CD4-positive, alpha-beta memory T cell (primary cell): ENCODE results near the gene MACF1. TPM values are rescaled to one million over a fixed set of nuclear protein-coding genes. Genes with fewer than 3 reads are reported as not detected.

ENCODE experiments used
- CTCF ChIA-PET: fragments of 350-600 bp; sonication (Branson Sonifier 250); formaldehyde crosslinking; loops from one replicate; lab custom pipeline; 2021; ENCODE audit warnings: inconsistent platforms; ENCODE audit not compliant: partially characterized antibody; lab: Charles Lee
- POLR2A ChIA-PET: fragments of 350-600 bp; sonication (Branson Sonifier 250); formaldehyde crosslinking; loops from one replicate; lab custom pipeline; 2021; ENCODE audit not compliant: partially characterized antibody; lab: Charles Lee
- DNase-seq, 5 donors: peaks; one replicate each; pipeline versions ENCODE4 v3.0.0 to v3.0.0-alpha.2; 2020 to 2022; ENCODE audit warnings: mixed read lengths in 1 of 5
- H3K27ac ChIP-seq: one replicate; pipeline ENCODE4 v1.7.0; 2013; ENCODE audit warnings: low read depth, low read length
- H3K27me3 ChIP-seq: 2 replicates; pipeline ENCODE4 v1.7.0; 2013; ENCODE audit warnings: mild to moderate bottlenecking, low read length, moderate library complexity; ENCODE audit not compliant: insufficient read depth
- H3K36me3 ChIP-seq: 2 replicates; pipeline ENCODE4 v1.7.0; 2013; ENCODE audit warnings: mild to moderate bottlenecking, low read length, moderate library complexity; ENCODE audit not compliant: insufficient read depth
- H3K4me1 ChIP-seq: 2 replicates; pipeline ENCODE4 v1.7.0; 2013; ENCODE audit warnings: mild to moderate bottlenecking, low read length, moderate library complexity; ENCODE audit not compliant: insufficient read depth
- H3K4me3 ChIP-seq, 2 donors: one replicate each; pipeline ENCODE4 v1.7.0; 2013; ENCODE audit warnings: low read length in 2 of 2, mild to moderate bottlenecking in 1 of 2
- H3K9me3 ChIP-seq, 2 donors: one replicate each; pipeline ENCODE4 v1.7.0; 2013; ENCODE audit warnings: low read length in 2 of 2, control low read depth in 1 of 2; ENCODE audit not compliant: control insufficient read depth in 1 of 2
- H3K27ac Mint-ChIP-seq, 7 donors: one replicate each; pipeline ENCODE4 v1.8.0; 2020 to 2021; ENCODE audit warnings: mixed read lengths in 7 of 7, mild to moderate bottlenecking in 6 of 7, inconsistent platforms in 3 of 7, moderate library complexity in 3 of 7
- H3K27me3 Mint-ChIP-seq, 2 donors: one replicate each; pipeline ENCODE4 v1.8.0; 2020 to 2021; ENCODE audit warnings: mixed read lengths in 2 of 2
- H3K36me3 Mint-ChIP-seq, 2 donors: one replicate each; pipeline ENCODE4 v1.8.0; 2020 to 2021; ENCODE audit warnings: mixed read lengths in 2 of 2, inconsistent platforms in 1 of 2, mild to moderate bottlenecking in 1 of 2
- H3K4me1 Mint-ChIP-seq, 4 donors: one replicate each; pipeline ENCODE4 v1.8.0; 2020 to 2021; ENCODE audit warnings: mixed read lengths in 4 of 4, mild to moderate bottlenecking in 1 of 4
- H3K4me3 Mint-ChIP-seq, 8 donors: one replicate each; pipeline ENCODE4 v1.8.0; 2020 to 2021; ENCODE audit warnings: mixed read lengths in 8 of 8, mild to moderate bottlenecking in 7 of 8, moderate library complexity in 6 of 8, inconsistent platforms in 3 of 8
- H3K9me3 Mint-ChIP-seq, 8 donors: one replicate each; pipeline ENCODE4 v1.8.0; 2020 to 2021; ENCODE audit warnings: mixed read lengths in 8 of 8, mild to moderate bottlenecking in 5 of 8, inconsistent platforms in 3 of 8, moderate library complexity in 1 of 8
- intact Hi-C: fragments of 100-400 bp; cut with micrococcal nuclease; formaldehyde crosslinking; loops from one replicate; pipeline ENCODE4 v1.15.1; 2023
- polyA plus RNA-seq, 2 donors: library from polyadenylated mRNA; unstranded; fragments of 300-500 nt; fragmentation: Illumina TruSeq; gene quantifications; one replicate each; pipeline ENCODE4 v1.2.3, GENCODE V29; 2021
- total RNA-seq, 2 experiments: library from RNA; stranded (reverse); gene quantifications; one replicate each; pipeline ENCODE4 v1.2.3, GENCODE V29; 2021

The MACF1 gene
- total and polyA plus RNA-seq, 4 experiments from 2014 or later = 6.8 to 387 (median 222) TPM

DNA sequence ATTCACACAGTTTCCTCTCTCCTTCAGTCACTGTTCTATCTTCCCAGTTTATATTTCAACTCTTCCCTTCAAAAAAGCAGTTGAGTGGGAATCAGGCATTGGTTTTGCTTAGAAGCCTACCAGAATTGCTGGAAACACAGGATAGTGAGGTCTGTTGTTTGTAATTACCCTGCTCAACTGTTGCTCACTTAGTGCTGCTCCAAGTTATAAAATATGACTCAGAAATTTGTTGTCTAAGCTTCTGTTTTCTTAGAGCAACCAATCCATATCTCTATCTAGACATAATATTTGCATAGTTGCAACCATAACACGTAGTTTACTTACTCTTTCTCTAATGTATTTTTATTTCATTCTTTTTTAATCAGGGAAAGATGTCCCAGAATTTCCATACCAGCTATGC, 87.9 kb downstream of the MACF1 start:
- no peaks in the 10 kb centered on the region for H3K4me1 ChIP-seq
- H3K27me3 ChIP-seq = no peaks in the 10 kb centered on the region
- H3K9me3 ChIP-seq = no peaks in the 10 kb centered on the region
- H3K4me3 Mint-ChIP-seq = no peak overlapping the region
- no peak overlapping the region for H3K27ac ChIP-seq
- DNase-seq = no peak
- H3K27ac Mint-ChIP-seq = peak overlapping the region in 4 of 7 donors; percentile 6 to 68 (median 42)
- peaks cover 59% of the 10 kb centered on the region for H3K36me3 ChIP-seq
- no peaks in the 10 kb centered on the region for H3K27me3 Mint-ChIP-seq
- H3K36me3 Mint-ChIP-seq = peaks cover 72 to 79% of the 10 kb centered on the region in 2 donors
- peaks cover 0 to 7% (median 2%) of the 10 kb centered on the region in 4 donors for H3K4me1 Mint-ChIP-seq
- no peaks in the 10 kb centered on the region for H3K9me3 Mint-ChIP-seq
- ChIA-PET POLR2A (no interaction called here), CTCF (interaction anchor here (1.1 kb wide), 2 partner anchors 24 to 108 kb away, joined by 3 read pairs; no protein-coding TSS in a partner anchor)
- intact Hi-C loops = no loop called here
- no peak overlapping the region for H3K4me3 ChIP-seq

DNA sequence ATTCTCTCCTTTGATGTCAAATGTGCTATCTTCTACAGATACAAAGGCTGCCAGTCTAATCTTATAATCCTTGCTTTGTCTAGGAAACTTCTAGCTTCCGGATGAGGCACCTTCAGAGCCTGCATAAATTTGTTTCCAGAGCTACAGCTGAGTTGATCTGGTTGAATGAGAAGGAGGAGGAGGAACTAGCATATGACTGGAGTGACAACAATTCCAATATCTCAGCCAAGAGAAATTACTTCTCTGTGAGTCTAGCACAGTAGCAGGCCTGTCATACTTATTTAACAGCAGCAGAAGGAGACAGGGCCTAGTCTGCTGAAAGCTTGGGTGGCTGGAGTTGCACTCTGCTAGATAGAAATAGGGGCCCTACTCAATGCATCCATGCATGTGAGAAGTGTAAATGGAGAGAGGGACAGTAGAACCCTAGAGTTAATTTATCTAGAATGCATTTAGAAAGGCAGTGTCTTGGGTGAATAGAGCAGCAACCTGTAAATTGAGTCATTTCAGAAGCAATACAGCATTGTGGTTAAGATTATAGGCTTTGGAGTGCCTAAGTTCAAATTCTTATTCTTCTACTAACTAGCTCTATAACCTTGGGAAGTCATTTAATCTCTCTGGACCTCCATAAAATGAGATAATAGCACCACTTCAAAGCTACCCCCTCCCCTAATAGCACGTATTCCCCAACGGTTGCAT, 89.0 kb downstream of the MACF1 start:
- no peak overlapping the region for H3K27ac ChIP-seq
- no peak for DNase-seq
- H3K36me3 Mint-ChIP-seq = peaks cover 76 to 81% of the 10 kb centered on the region in 2 donors
- no peak overlapping the region for H3K4me3 Mint-ChIP-seq
- peak overlapping the region in 5 of 7 donors; percentile 12 to 72 (median 38) for H3K27ac Mint-ChIP-seq
- no peak overlapping the region for H3K4me3 ChIP-seq
- CTCF ChIA-PET = interaction anchor here (0.6 kb wide), 1 partner anchor 245 kb away, joined by 3 read pairs; no protein-coding TSS in a partner anchor
- intact Hi-C loops = no loop called here
- peaks cover 0 to 7% (median 2%) of the 10 kb centered on the region in 4 donors for H3K4me1 Mint-ChIP-seq
- no peaks in the 10 kb centered on the region for H3K4me1 ChIP-seq
- peaks cover 61% of the 10 kb centered on the region for H3K36me3 ChIP-seq
- H3K9me3 Mint-ChIP-seq = no peaks in the 10 kb centered on the region
- H3K27me3 ChIP-seq = no peaks in the 10 kb centered on the region
- no peaks in the 10 kb centered on the region for H3K27me3 Mint-ChIP-seq
- POLR2A ChIA-PET = interaction anchor here (1.1 kb wide), 1 partner anchor 101 kb away, joined by 3 read pairs; no protein-coding TSS in a partner anchor
- H3K9me3 ChIP-seq = no peaks in the 10 kb centered on the region

DNA sequence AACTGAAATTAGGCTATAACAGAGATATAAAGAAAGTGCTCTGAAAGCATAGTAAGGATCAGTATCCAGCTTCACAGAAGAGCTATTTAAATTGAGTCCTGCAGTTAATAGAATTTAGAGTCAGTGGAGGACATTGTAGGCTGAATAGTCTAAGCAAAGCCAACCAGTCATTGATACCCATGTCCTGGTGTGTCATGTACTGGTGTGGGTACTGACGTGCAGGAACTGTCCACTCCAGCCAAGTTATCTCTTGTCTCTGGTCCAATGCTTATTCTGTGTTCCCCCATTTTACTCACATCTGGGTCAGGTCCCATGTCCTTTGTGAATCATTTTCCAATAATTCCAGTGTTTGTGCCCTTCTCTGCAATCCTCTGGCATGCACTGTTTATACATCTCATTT, 90.0 kb downstream of the MACF1 start:
- Histone ChIP-seq H3K36me3 (peaks cover 69% of the 10 kb centered on the region), H3K4me3 (no peak overlapping the region), H3K27me3 (no peaks in the 10 kb centered on the region), H3K27ac (no peak overlapping the region), H3K4me1 (no peaks in the 10 kb centered on the region), H3K9me3 (no peaks in the 10 kb centered on the region)
- intact Hi-C loops = no loop called here
- ChIA-PET CTCF (no interaction called here), POLR2A (interaction anchor here (1.1 kb wide), 1 partner anchor 102 kb away, joined by 3 read pairs; no protein-coding TSS in a partner anchor)
- no peak for DNase-seq
- no peaks in the 10 kb centered on the region for H3K27me3 Mint-ChIP-seq
- peaks cover 0 to 4% (median 2%) of the 10 kb centered on the region in 4 donors for H3K4me1 Mint-ChIP-seq
- peaks cover 74 to 81% of the 10 kb centered on the region in 2 donors for H3K36me3 Mint-ChIP-seq
- H3K27ac Mint-ChIP-seq = peak overlapping the region in 5 of 7 donors; percentile 17 to 89 (median 29)
- H3K9me3 Mint-ChIP-seq = no peaks in the 10 kb centered on the region
- no peak overlapping the region for H3K4me3 Mint-ChIP-seq

DNA sequence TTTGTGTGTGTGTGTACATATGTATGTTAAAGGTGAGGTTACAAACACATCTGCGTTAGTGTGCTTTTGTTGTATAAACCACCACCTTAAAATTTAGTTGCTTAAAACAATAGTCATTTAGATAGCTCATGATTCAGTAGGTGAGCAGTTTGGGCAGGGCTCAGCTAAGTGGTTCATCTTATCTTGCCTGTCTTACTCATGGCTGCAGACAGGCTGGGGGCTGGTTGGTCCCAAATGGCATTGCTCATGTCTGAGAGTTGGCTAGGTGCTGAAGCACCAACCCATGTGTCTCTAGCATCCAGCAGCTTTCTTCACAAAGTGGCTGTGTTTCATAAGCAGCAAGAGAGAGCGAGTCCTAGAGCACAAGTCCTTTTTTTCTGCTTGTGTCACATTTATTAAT, 91.4 kb downstream of the MACF1 start:
- CTCF ChIA-PET = no interaction called here
- intact Hi-C loops = no loop called here
- H3K4me1 Mint-ChIP-seq = no peaks in the 10 kb centered on the region
- H3K9me3 ChIP-seq = no peaks in the 10 kb centered on the region
- no peaks in the 10 kb centered on the region for H3K27me3 ChIP-seq
- peak overlapping the region in 6 of 7 donors; percentile 50 to 81 (median 64) for H3K27ac Mint-ChIP-seq
- H3K36me3 ChIP-seq = peaks cover 79% of the 10 kb centered on the region
- H3K9me3 Mint-ChIP-seq = no peaks in the 10 kb centered on the region
- no peak overlapping the region for H3K4me3 Mint-ChIP-seq
- no peak overlapping the region for H3K4me3 ChIP-seq
- H3K27me3 Mint-ChIP-seq = no peaks in the 10 kb centered on the region
- no peak for DNase-seq
- POLR2A ChIA-PET = no interaction called here
- H3K36me3 Mint-ChIP-seq = peaks cover 79 to 86% of the 10 kb centered on the region in 2 donors
- no peaks in the 10 kb centered on the region for H3K4me1 ChIP-seq
- H3K27ac ChIP-seq = no peak overlapping the region

DNA sequence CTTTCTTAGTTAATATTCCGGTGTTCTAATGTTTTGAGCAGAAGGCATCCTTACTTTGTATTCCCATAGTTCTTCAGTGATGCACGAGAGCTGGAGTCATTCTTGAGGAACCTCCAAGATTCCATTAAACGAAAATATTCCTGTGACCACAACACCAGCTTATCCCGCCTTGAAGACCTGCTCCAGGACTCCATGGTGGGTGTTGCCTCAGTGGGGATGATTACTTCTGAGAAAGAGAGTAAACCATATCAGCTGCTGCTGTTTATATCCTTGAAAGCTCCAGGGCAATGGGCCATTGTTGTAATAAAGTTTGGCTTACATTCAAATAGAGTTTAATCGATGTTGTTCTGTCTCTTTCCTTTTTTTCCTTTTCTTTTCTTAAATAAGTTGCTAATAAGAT, 93.1 kb downstream of the MACF1 start:
- POLR2A ChIA-PET = no interaction called here

DNA sequence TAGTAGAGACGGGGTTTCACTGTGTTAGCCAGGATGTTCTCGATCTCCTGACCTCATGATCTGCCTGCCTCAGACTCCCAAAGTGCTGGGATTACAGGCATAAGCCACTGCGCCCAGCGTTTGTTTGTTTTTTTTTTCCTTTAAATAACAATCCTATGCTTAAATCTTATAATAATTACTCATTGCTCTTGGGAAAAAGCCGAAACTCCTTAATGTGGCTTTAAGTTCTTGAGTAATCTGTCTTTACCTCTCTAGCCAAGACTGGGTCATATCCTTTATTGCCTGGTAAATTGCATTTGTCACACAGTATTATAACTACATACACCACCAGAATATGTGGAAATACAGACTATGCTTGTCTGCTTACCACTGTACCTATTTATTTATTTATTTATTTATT, 97.1 kb downstream of the MACF1 start:
- Histone ChIP-seq H3K4me1 (no peaks in the 10 kb centered on the region), H3K27ac (no peak overlapping the region), H3K4me3 (no peak overlapping the region), H3K36me3 (peaks cover 48% of the 10 kb centered on the region), H3K27me3 (no peaks in the 10 kb centered on the region), H3K9me3 (no peaks in the 10 kb centered on the region)
- H3K27ac Mint-ChIP-seq = no peak overlapping the region
- intact Hi-C loops = no loop called here
- POLR2A ChIA-PET = no interaction called here
- H3K9me3 Mint-ChIP-seq = no peaks in the 10 kb centered on the region
- peaks cover 54 to 69% of the 10 kb centered on the region in 2 donors for H3K36me3 Mint-ChIP-seq
- H3K4me3 Mint-ChIP-seq = no peak overlapping the region
- no peaks in the 10 kb centered on the region for H3K27me3 Mint-ChIP-seq
- DNase-seq = no peak
- peaks cover 0 to 2% (median 0%) of the 10 kb centered on the region in 4 donors for H3K4me1 Mint-ChIP-seq
- CTCF ChIA-PET = no interaction called here

More for the DNA sequence above, 93.1 kb downstream of the MACF1 start:
- Histone ChIP-seq H3K4me1 (no peaks in the 10 kb centered on the region), H3K9me3 (no peaks in the 10 kb centered on the region), H3K27me3 (no peaks in the 10 kb centered on the region), H3K27ac (no peak overlapping the region), H3K4me3 (no peak overlapping the region), H3K36me3 (peaks cover 70% of the 10 kb centered on the region)
- Mint-ChIP-seq H3K9me3 (no peaks in the 10 kb centered on the region), H3K36me3 (peaks cover 70 to 82% of the 10 kb centered on the region in 2 donors), H3K27me3 (no peaks in the 10 kb centered on the region), H3K4me1 (no peaks in the 10 kb centered on the region), H3K27ac (peak overlapping the region in 2 of 7 donors; percentile 50 to 76), H3K4me3 (no peak overlapping the region)
- intact Hi-C loops = no loop called here
- CTCF ChIA-PET = interaction anchor here (0.6 to 1.3 kb wide), 2 partner anchors 103 to 105 kb away, joined by 3 to 4 read pairs; no protein-coding TSS in a partner anchor
- no peak for DNase-seq

DNA sequence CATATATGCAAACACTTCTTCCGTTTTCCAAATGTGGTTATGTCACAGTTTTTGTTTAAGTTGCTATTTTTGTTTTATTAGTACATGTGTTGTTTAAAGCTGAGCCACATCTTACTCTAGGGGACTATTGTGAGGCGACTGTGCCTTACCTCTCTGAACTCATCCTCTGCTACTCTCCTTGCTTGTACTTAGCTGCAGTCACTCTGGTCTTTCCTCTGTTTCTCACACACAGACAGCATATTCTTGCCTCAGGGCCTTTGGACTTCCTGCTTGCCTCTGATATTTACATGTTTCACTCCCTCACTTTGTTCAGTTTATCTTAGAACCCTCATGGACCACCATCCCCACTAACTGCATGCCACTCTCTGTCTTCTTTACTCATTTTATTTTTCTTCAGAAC, 101.1 kb downstream of the MACF1 start:
- Mint-ChIP-seq H3K4me3 (no peak overlapping the region), H3K36me3 (peaks cover 44 to 70% of the 10 kb centered on the region in 2 donors), H3K9me3 (no peaks in the 10 kb centered on the region), H3K4me1 (peaks cover 0 to 2% (median 0%) of the 10 kb centered on the region in 4 donors), H3K27ac (peak overlapping the region in 5 of 7 donors; percentile 4 to 92 (median 53)), H3K27me3 (no peaks in the 10 kb centered on the region)
- no peak overlapping the region for H3K4me3 ChIP-seq
- ChIA-PET CTCF (interaction anchor here (1.1 kb wide), 1 partner anchor 12 kb away, joined by 3 read pairs; no protein-coding TSS in a partner anchor), POLR2A (no interaction called here)
- no peaks in the 10 kb centered on the region for H3K4me1 ChIP-seq
- H3K9me3 ChIP-seq = no peaks in the 10 kb centered on the region
- no peak overlapping the region for H3K27ac ChIP-seq
- no peaks in the 10 kb centered on the region for H3K27me3 ChIP-seq
- DNase-seq = no peak
- peaks cover 36% of the 10 kb centered on the region for H3K36me3 ChIP-seq
- intact Hi-C loops = no loop called here
